Pancreas (tissue), 10 donors: ENCODE measurements around the gene OGFOD3. TPM values are rescaled to one million over a fixed set of nuclear protein-coding genes. Genes with fewer than 3 reads are reported as not detected.

Experiments
- ATAC-seq, 4 donors: fragments of 200-7000 bp; cut with Tn5 transposase; one replicate each; pipeline versions ENCODE4 v1.8.0 to v1.9.1; 2020; ENCODE audit warnings: mild to moderate bottlenecking in 4 of 4, moderate library complexity in 4 of 4
- DNase-seq, 6 donors: peaks; one replicate each; pipeline ENCODE4 v3.0.0-alpha.2; 2020
- FAIRE-seq: peaks from 2 replicates; lab custom pipeline; 2012; peaks lifted over from hg19 to GRCh38; lab: Jason Lieb, UNC
- H3K27ac ChIP-seq, 4 donors: fragments of 200-600 bp; sonication (generic); 1 replicate in 3 of 4; 2 replicates in 1 of 4; pipeline versions ENCODE4 v1.5.0 to v1.8.0; 2020
- H3K27me3 ChIP-seq, 4 donors: fragments of 200-600 bp; one replicate each; pipeline ENCODE4 v1.8.0; 2021
- H3K36me3 ChIP-seq, 3 donors: fragments of 200-600 bp; sonication (generic) in 1 of 3; one replicate each; pipeline versions ENCODE4 v1.5.0 to v1.8.0; 2020 to 2021
- H3K4me1 ChIP-seq, 3 donors: fragments of 200-600 bp; one replicate each; pipeline ENCODE4 v1.8.0; 2021
- H3K4me3 ChIP-seq, 4 donors: fragments of 200-600 bp; sonication (generic) in 2 of 4; one replicate each; pipeline versions ENCODE4 v1.5.0 to v1.8.0; 2020 to 2021
- H3K9me3 ChIP-seq, 4 donors: fragments of 200-600 bp; one replicate each; pipeline ENCODE4 v1.8.0; 2021
- CTCF ChIP-seq, 4 donors: fragments of 200-600 bp; sonication (generic) in 3 of 4; IDR thresholded peaks; one replicate each; pipeline versions ENCODE4 v1.5.0 to v1.8.0; 2021; ENCODE audit warnings: antibody characterized with exemption in 4 of 4
- WGBS, 2 donors: extraction: QIAGEN DNeasy Blood & Tissue Kit; methylation state at CpG; one replicate each; pipeline ENCODE4 v1.1.7; 2013; 5-methylcytosine and 5-hydroxymethylcytosine counted together
- intact Hi-C, 3 donors: fragments of 100-400 bp; cut with DNase I; formaldehyde crosslinking; loops; one replicate each; pipeline versions ENCODE4 v1.11.1 to v1.14.2; 2022
- polyA plus RNA-seq, 2 donors: library from polyadenylated mRNA; stranded (reverse); fragments of 200-250 nt; gene quantifications; one replicate each; pipeline ENCODE4 v1.2.3, GENCODE V29; 2013
- total RNA-seq, 6 donors: library from RNA; stranded (reverse); fragmentation: NEBNext Ultra II Directional in 4 of 6; extraction: Animal tissue kit (Norgen Biotek cat#: 25700) in 4 of 6; gene quantifications; one replicate each; pipeline versions ENCODE4 v1.2.1 to v1.2.4, GENCODE V29; 2021 to 2023
- donor health status: healthy with polysubstance abuse.
- donor health status: DM: no; HTN: no; CAD: no; lungs with moderate emphysema.
- donor health status: DM: no; HTN: no; CAD: no.
- donor health status: control.
- donor health status: control.
- donor health status: Bipolar disorder and iron deficiency.
- donor health status: DM: yes; HTN: yes; CAD: no.
- donor health status: DM: no; HTN: no; CAD: no.
- donor health status: DM: no; HTN: no; CAD: no.
- donor health status: DM: yes; HTN: yes; CAD: no.

OGFOD3 gene
- total and polyA plus RNA-seq, 8 donors, result 17.8 to 28.0 (median 19.9) TPM

- Histone ChIP-seq H3K4me1 (peaks cover 3 to 23% (median 15%) of the 10 kb centered on the region in 3 donors), H3K4me3 (no peak overlapping the region), H3K36me3 (no peaks in the 10 kb centered on the region), H3K9me3 (no peaks in the 10 kb centered on the region), H3K27me3 (no peaks in the 10 kb centered on the region), H3K27ac (peak overlapping the region; percentile 62 to 84 (median 76))
- TF ChIP-seq CTCF (IDR thresholded peaks at IDR 0.05), result no peak
- WGBS, 2 donors, result 77 to 86% methylated on average over 18 to 26 of the region's 26 CpGs
- DNase-seq, result peak in 2 of 6 donors; percentile 37 to 77
- ATAC-seq, result no peak
- FAIRE-seq, result no peak
- intact Hi-C loops, result no loop called here
These were observed 32.7 kb downstream of the OGFOD3 start for GRCh38 chr17:82385559-82386254.

DNA sequence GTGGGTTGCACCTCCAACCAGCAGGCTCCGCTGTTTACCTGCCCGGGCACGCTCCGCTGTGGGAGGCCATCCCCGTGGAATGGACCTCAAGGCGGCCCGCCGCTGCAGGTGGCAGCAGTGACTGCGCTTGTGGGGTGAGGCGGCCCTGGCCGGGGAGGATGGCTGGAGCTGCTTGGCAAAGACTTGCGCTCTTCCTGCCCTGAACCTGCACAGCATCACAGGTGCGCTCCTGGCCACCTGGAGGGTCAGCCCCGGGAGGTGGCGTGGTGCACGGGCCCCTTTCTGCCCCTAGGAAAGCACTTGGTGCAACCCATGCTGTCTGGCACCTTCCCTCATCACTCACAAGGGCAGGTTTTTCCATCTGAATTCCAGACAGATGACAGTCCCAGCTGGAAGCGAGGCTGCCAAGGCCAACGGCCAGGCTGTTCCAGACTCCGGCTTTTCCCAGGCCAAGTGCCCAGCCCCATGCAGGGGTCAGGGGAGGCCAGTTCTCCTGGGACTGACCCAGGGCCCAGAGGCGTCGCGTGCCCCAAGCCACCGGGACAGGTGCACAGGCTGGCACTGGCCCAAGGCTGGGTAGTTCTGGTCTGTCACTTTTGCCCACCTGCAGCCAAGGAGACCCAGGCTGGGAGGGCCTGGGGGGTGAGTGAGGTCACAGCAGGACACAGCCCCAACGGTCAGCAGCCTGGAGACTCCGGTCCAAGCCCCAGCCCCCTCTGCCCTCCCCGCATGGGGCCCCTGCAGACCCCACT lies 33.5 kb downstream of the OGFOD3 start:
- H3K4me3 ChIP-seq, result peak overlapping the region in 1 of 4 donors; percentile 15
- H3K27ac ChIP-seq, result peak overlapping the region; percentile 62 to 84 (median 76)
- peaks cover 3 to 23% (median 15%) of the 10 kb centered on the region in 3 donors for H3K4me1 ChIP-seq
- ATAC-seq (peak; percentile 78 to 90 (median 88)), FAIRE-seq (no peak), DNase-seq (peak; percentile 80 to 96 (median 89))
- H3K9me3 ChIP-seq, result no peaks in the 10 kb centered on the region
- WGBS, 2 donors, result 10 to 11% methylated on average over 23 to 26 of the region's 26 CpGs
- intact Hi-C loops, result no loop called here
- no peaks in the 10 kb centered on the region for H3K27me3 ChIP-seq
- no peaks in the 10 kb centered on the region for H3K36me3 ChIP-seq
- TF ChIP-seq CTCF (IDR thresholded peaks at IDR 0.05), result peak in 3 of 4 donors; percentile 10 to 35 (median 24)

DNA sequence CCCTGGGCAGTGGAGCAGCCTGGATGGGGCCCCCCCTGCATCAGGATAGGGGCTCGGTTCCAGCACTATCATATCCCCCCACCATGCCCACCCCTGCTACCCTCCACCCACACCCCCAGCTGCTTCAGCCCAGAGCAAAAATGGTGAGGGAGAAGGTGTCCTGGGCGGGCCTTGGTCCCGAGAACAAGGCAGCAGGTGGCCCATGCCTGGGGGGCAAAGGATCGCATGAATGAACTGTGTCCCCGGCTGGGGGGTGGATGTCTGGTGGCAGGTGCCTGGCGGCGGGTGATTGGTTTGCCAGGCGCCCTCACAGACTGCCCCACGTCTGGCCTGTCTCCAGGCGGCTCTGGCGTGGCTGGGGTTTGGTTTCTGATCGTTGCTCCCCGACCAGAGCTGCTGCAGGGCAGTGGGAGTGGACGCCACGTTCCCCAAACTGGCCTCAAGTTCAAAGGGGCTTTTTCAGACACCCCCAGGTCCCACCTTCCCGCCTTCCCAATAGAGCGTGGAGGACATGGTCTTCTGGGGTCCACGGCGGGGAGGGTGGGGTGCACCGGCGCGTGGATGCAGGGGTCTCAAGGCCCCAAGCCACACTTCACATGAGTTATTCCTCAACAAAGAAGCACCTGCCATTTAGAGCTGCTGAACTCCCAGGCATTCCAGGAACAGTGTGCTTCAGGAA lies 34.2 kb downstream of the OGFOD3 start:
- WGBS, 2 donors, result 22 to 32% methylated on average over 21 to 22 of the region's 22 CpGs
- Histone ChIP-seq H3K27me3 (no peaks in the 10 kb centered on the region), H3K4me3 (peak overlapping the region in 1 of 4 donors; percentile 15), H3K4me1 (peaks cover 3 to 23% (median 15%) of the 10 kb centered on the region in 3 donors), H3K27ac (peak overlapping the region; percentile 62 to 84 (median 76)), H3K36me3 (no peaks in the 10 kb centered on the region), H3K9me3 (no peaks in the 10 kb centered on the region)
- intact Hi-C loops, result no loop called here
- FAIRE-seq (no peak), ATAC-seq (peak in 1 of 4 donors; percentile 2), DNase-seq (peak in 2 of 6 donors; percentile 35 to 78)
- no peak for TF ChIP-seq CTCF (IDR thresholded peaks at IDR 0.05)

DNA sequence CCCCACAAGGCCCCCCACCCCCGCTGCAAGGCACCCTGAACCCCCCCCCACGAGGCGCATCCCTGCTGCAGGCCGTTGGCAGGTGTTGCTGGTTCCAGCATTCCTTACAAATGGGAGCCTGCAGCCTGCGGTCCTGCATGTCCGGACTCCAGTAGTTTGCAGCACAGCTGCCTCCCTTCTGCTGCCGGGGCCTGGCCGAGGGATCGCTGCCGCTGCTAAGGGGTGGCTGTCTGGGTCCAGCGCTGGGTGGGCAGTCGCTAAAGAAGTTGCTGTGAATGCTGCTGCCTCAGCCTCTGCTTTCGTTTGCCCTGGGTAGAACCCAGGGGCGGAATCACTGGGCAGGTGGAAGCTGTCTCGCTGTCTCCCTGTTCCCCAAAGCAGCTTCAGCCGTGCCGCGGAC lies 35.0 kb downstream of the OGFOD3 start:
- peaks cover 0 to 5% (median 0%) of the 10 kb centered on the region in 4 donors for H3K27me3 ChIP-seq
- TF ChIP-seq CTCF (IDR thresholded peaks at IDR 0.05), result no peak
- no peaks in the 10 kb centered on the region for H3K9me3 ChIP-seq
- WGBS, 2 donors, result 59 to 62% methylated on average over 18 of the region's 18 CpGs
- intact Hi-C loops, result no loop called here
- DNase-seq (peak in 1 of 6 donors; percentile 62), ATAC-seq (no peak), FAIRE-seq (no peak)
- peak overlapping the region in 1 of 4 donors; percentile 62 for H3K27ac ChIP-seq
- peaks cover 3 to 23% (median 15%) of the 10 kb centered on the region in 3 donors for H3K4me1 ChIP-seq
- no peak overlapping the region for H3K4me3 ChIP-seq
- no peaks in the 10 kb centered on the region for H3K36me3 ChIP-seq
